NB4 (cell line): Measurements from ENCODE around the gene KLF7.

Experiments used
- POLR2A ChIP-seq: IDR thresholded peaks from 2 replicates; pipeline ENCODE4 v1.6.1; 2011; ENCODE audit warnings: mild to moderate bottlenecking; ENCODE audit not compliant: insufficient read length; ENCODE audit errors: extremely low read depth
- TF ChIP-seq, protein P1 (sequence below): IDR thresholded peaks from one replicate; pipeline ENCODE4 v1.5.1; 2012; ENCODE audit warnings: low read depth, low read length
- TF ChIP-seq, protein P2 (sequence below): IDR thresholded peaks from 2 replicates; pipeline ENCODE4 v1.6.1; 2011; ENCODE audit warnings: low read depth, low read length

DNA sequence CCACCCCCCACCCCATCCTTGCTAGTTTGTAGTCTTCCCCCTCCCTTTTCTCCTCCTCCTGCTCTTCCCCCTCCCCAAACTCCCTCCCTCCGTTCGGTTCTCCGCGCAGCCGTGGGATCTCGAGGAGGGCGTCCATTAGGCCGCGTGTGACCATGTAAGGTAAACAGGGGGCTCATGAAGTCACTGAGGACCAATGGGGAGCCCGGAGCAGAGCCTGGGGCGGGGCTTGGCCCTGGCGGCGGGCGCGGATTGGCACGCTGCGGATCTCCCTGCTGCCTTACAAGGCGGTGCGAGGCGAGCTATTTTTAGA, 246 bp upstream of the KLF7 start:
- TF ChIP-seq, protein P1, sequence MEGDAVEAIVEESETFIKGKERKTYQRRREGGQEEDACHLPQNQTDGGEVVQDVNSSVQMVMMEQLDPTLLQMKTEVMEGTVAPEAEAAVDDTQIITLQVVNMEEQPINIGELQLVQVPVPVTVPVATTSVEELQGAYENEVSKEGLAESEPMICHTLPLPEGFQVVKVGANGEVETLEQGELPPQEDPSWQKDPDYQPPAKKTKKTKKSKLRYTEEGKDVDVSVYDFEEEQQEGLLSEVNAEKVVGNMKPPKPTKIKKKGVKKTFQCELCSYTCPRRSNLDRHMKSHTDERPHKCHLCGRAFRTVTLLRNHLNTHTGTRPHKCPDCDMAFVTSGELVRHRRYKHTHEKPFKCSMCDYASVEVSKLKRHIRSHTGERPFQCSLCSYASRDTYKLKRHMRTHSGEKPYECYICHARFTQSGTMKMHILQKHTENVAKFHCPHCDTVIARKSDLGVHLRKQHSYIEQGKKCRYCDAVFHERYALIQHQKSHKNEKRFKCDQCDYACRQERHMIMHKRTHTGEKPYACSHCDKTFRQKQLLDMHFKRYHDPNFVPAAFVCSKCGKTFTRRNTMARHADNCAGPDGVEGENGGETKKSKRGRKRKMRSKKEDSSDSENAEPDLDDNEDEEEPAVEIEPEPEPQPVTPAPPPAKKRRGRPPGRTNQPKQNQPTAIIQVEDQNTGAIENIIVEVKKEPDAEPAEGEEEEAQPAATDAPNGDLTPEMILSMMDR: no peak
- TF ChIP-seq POLR2A: no peak
- TF ChIP-seq, protein P2, sequence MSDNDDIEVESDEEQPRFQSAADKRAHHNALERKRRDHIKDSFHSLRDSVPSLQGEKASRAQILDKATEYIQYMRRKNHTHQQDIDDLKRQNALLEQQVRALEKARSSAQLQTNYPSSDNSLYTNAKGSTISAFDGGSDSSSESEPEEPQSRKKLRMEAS: no peak
